ENCODE results near the gene PARP14.

Gene PARP14

DNA sequence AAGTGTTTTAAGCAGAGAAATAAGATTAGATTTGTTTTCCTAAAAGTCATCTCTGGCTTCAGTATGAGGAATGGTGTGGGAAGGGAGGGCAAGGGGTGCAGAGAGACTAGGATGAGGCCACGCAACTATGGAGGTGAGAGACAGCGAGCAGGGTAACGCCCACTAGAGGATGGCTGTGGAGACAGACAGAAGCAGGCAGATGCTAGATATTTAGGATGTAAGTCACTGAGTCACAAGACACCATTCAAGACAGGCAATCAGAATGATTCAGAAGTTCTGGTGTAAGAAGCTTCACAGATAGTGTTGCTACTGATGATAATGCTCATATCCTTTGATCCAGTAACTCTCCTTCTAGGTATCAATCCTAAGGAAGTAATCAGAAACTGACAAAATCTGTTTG is 93.9 kb downstream of the PARP14 start:
- no peak for DNase-seq

DNA sequence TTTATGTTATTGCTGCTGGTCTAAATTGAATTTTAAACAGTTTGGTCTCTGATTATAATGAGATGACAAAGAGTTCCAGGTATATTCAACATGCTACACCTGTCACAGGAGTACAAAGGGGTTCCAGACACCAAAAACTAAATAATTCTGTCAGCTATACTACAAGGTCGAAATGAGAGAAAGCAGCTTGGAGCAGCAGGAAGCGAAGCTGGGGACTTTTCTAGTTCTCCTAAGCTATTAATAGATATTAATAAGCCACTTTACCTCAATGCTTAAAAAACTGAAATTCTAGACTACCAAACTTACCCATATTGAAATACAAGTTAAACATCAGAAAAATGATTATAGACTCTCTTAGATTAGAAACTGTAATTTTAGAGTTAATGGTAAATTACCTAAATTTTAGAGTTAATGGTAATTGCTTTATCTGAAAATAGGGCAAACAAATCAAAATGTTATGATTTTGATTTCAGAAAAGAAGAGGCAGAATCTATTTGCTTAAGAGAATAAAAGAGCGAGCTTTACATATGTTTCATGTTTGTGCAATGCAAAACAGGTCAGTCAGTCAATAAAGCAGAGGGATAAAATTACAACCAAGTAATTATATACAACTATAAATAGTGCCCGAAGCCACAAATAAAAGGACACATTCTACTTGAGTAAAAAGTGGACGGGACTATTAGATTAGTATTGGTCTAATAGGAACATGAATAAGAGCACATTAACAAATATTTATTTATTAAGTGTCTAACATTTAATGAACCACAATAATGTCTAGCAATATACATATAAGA is 96.2 kb downstream of the PARP14 start:
- DNase-seq = no peak

DNA sequence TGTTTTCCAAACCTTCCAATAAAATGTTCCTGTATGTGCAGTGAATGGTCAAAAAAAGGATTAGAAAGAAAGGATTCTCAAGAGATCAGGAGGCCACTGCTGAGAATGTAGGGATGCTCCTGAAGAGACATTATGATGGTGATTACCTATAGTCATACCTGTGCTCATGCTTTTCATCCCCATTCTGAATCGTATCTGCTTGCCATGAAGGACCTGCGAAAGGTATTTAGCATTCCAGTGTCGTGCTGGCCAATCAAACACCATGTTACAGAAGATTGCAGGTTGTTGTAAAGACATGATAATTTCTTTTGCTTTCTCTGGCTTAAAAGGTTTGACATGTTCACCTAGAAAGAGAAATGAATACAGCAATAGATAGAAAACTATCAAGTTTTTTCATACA is 96.9 kb downstream of the PARP14 start:
- DNase-seq = no peak
